Measurements from ENCODE around the gene BABAM2. TPM values are rescaled to one million over a fixed set of nuclear protein-coding genes. Genes with fewer than 3 reads are reported as not detected.

The BABAM2 gene
- total and polyA plus RNA-seq, 7 donors, result 22.9 to 52.3 (median 25.2) TPM

- H3K27ac ChIP-seq, result peak overlapping the region in 1 of 4 donors; percentile 34
- DNase-seq, result no peak
Measured at GRCh38 chr2:28347193-28347592, 456.7 kb downstream of the BABAM2 start.

DNA sequence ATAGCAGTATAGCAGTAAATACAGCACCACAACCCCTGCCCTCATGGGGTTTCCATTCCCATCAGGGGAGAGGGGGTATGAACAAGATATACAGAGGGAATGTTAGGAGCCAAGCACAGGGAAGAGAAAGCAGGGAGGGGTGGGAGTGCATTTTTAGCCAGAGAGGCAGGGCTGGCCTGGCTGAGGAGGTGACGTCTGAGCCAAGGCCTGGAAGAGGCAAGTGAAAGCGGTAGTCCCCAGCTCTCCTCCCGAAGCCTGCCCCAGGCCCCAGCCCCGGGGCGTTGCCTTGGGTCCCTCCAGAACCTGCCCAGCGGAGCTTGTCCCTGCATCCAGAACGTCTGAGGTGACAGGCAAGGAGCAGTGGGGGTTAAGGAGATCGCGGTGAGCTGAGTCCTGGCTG lies 457.1 kb downstream of the BABAM2 start:
- TF ChIP-seq POLR2A (IDR thresholded peaks at IDR 0.05) (no peak), EP300 (IDR thresholded peaks at IDR 0.05) (no peak), POLR2AphosphoS5 (IDR thresholded peaks at IDR 0.05) (no peak)
- TF ChIP-seq, protein P1, sequence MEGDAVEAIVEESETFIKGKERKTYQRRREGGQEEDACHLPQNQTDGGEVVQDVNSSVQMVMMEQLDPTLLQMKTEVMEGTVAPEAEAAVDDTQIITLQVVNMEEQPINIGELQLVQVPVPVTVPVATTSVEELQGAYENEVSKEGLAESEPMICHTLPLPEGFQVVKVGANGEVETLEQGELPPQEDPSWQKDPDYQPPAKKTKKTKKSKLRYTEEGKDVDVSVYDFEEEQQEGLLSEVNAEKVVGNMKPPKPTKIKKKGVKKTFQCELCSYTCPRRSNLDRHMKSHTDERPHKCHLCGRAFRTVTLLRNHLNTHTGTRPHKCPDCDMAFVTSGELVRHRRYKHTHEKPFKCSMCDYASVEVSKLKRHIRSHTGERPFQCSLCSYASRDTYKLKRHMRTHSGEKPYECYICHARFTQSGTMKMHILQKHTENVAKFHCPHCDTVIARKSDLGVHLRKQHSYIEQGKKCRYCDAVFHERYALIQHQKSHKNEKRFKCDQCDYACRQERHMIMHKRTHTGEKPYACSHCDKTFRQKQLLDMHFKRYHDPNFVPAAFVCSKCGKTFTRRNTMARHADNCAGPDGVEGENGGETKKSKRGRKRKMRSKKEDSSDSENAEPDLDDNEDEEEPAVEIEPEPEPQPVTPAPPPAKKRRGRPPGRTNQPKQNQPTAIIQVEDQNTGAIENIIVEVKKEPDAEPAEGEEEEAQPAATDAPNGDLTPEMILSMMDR (IDR thresholded peaks at IDR 0.05), result no peak
- DNase-seq, result peak; percentile 59
- Histone ChIP-seq H3K27me3 (no peaks in the 10 kb centered on the region), H3K9me3 (no peaks in the 10 kb centered on the region), H3K4me1 (peaks cover 0 to 34% (median 19%) of the 10 kb centered on the region in 4 donors), H3K36me3 (no peaks in the 10 kb centered on the region), H3K4me3 (no peak overlapping the region), H3K27ac (no peak overlapping the region)
- intact Hi-C loops (cut with DNase I), result no loop called here
- WGBS, 2 donors, result 85 to 89% methylated on average over 9 of the region's 9 CpGs

More at GRCh38 chr2:28347193-28347592, 456.7 kb downstream of the BABAM2 start:
- Histone ChIP-seq H3K4me1 (peaks cover 0 to 35% (median 19%) of the 10 kb centered on the region in 4 donors), H3K27me3 (no peaks in the 10 kb centered on the region), H3K4me3 (no peak overlapping the region), H3K36me3 (no peaks in the 10 kb centered on the region), H3K9me3 (no peaks in the 10 kb centered on the region)
- WGBS, 2 donors, result 93 to 98% methylated on average over 6 of the region's 6 CpGs
- intact Hi-C loops (cut with DNase I), result no loop called here
- TF ChIP-seq POLR2AphosphoS5 (IDR thresholded peaks at IDR 0.05) (no peak), POLR2A (IDR thresholded peaks at IDR 0.05) (no peak), EP300 (IDR thresholded peaks at IDR 0.05) (no peak)

- H3K36me3 ChIP-seq, result no peaks in the 10 kb centered on the region
- peak; percentile 62 for DNase-seq
- TF ChIP-seq EP300 (IDR thresholded peaks at IDR 0.05), result no peak
- TF ChIP-seq POLR2AphosphoS5 (IDR thresholded peaks at IDR 0.05), result no peak
- TF ChIP-seq, protein P1 (IDR thresholded peaks at IDR 0.05), result no peak
- TF ChIP-seq POLR2A (IDR thresholded peaks at IDR 0.05), result no peak
Measured at GRCh38 chr2:28348149-28348567, 457.6 kb downstream of the BABAM2 start.

GRCh38 chr2:28348921-28349320 lies 458.4 kb downstream of the BABAM2 start:
- 94 to 96% methylated on average over 11 of the region's 11 CpGs for WGBS, 2 donors
- no peak for DNase-seq

More at GRCh38 chr2:28348149-28348567, 457.6 kb downstream of the BABAM2 start:
- peaks cover 0 to 29% (median 16%) of the 10 kb centered on the region in 4 donors for H3K4me1 ChIP-seq
- H3K27ac ChIP-seq, result no peak overlapping the region
- H3K4me3 ChIP-seq, result no peak overlapping the region
- 53 to 78% methylated on average over 10 of the region's 10 CpGs for whole genome bisulfite sequencing, 2 donors
- intact Hi-C loops (cut with DNase I), result no loop called here
- no peaks in the 10 kb centered on the region for H3K9me3 ChIP-seq
- no peaks in the 10 kb centered on the region for H3K27me3 ChIP-seq

GRCh38 chr2:28349546-28350165 lies 459.1 kb downstream of the BABAM2 start:
- H3K9me3 ChIP-seq, result no peaks in the 10 kb centered on the region
- H3K27me3 ChIP-seq, result no peaks in the 10 kb centered on the region
- H3K4me3 ChIP-seq, result no peak overlapping the region
- DNase-seq, result peak; percentile 55
- no peak overlapping the region for H3K27ac ChIP-seq
- no peaks in the 10 kb centered on the region for H3K36me3 ChIP-seq
- intact Hi-C loops (cut with DNase I), result no loop called here
- TF ChIP-seq POLR2AphosphoS5 (IDR thresholded peaks at IDR 0.05), result no peak
- no peak for TF ChIP-seq POLR2A (IDR thresholded peaks at IDR 0.05)
- TF ChIP-seq EP300 (IDR thresholded peaks at IDR 0.05), result no peak
- TF ChIP-seq, protein P1 (IDR thresholded peaks at IDR 0.05), result no peak
- WGBS, 2 donors, result 86 to 89% methylated on average over 11 of the region's 11 CpGs
- H3K4me1 ChIP-seq, result peaks cover 0 to 21% (median 14%) of the 10 kb centered on the region in 4 donors

More at GRCh38 chr2:28348921-28349320, 458.4 kb downstream of the BABAM2 start:
- Histone ChIP-seq H3K9me3 (no peaks in the 10 kb centered on the region), H3K27me3 (no peaks in the 10 kb centered on the region), H3K4me3 (no peak overlapping the region), H3K36me3 (no peaks in the 10 kb centered on the region), H3K27ac (no peak overlapping the region), H3K4me1 (peaks cover 0 to 21% (median 14%) of the 10 kb centered on the region in 4 donors)
- intact Hi-C loops (cut with DNase I), result no loop called here
- TF ChIP-seq POLR2A (IDR thresholded peaks at IDR 0.05), result no peak
- TF ChIP-seq, protein P1 (IDR thresholded peaks at IDR 0.05), result no peak

Data from sigmoid colon (tissue), 7 donors.